GM23338 (cell line): ENCODE results near the gene MAN2C1. TPM values are rescaled to one million over a fixed set of nuclear protein-coding genes. Genes with fewer than 3 reads are reported as not detected.

ENCODE experiments used
- ATAC-seq: fragments of 200-7000 bp; cut with Tn5 transposase; 3 replicates; pipeline ENCODE4 v1.9.1; 2020
- DNase-seq: peaks from one replicate; pipeline ENCODE4 v3.0.0-alpha.2; 2015; ENCODE audit warnings: low spot score
- H2AFZ ChIP-seq: fragments of 200-600 bp; sonication (generic); 2 replicates; pipeline ENCODE4 v1.8.0; 2016; ENCODE audit warnings: antibody characterized with exemption, mild to moderate bottlenecking, moderate library complexity
- H3F3A ChIP-seq: fragments of 200-600 bp; sonication (generic); replicated peaks from 2 replicates; pipeline ENCODE4 v1.8.0; 2017; ENCODE audit warnings: antibody characterized with exemption, mixed run types, low read depth
- H3K27ac ChIP-seq: fragments of 200-600 bp; sonication (generic); 2 replicates; pipeline ENCODE4 v1.6.1; 2016; ENCODE audit warnings: low read depth
- H3K27me3 ChIP-seq: fragments of 200-600 bp; sonication (generic); 2 replicates; pipeline ENCODE4 v1.8.0; 2016; ENCODE audit warnings: mild to moderate bottlenecking, mixed run types, moderate library complexity; ENCODE audit not compliant: insufficient read depth
- H3K36me3 ChIP-seq: fragments of 200-600 bp; sonication (generic); 2 replicates; pipeline ENCODE4 v1.8.0; 2016; ENCODE audit warnings: mild to moderate bottlenecking; ENCODE audit not compliant: insufficient read depth
- H3K4me1 ChIP-seq: fragments of 200-600 bp; sonication (generic); 2 replicates; pipeline ENCODE4 v1.8.0; 2016; ENCODE audit warnings: mild to moderate bottlenecking, moderate library complexity; ENCODE audit not compliant: insufficient read depth
- H3K4me2 ChIP-seq: fragments of 200-600 bp; sonication (generic); 2 replicates; pipeline ENCODE4 v1.7.1; 2017; ENCODE audit warnings: mixed run types
- H3K4me3 ChIP-seq: fragments of 200-600 bp; sonication (generic); 2 replicates; pipeline ENCODE4 v1.6.1; 2016; ENCODE audit warnings: mixed run types
- H3K79me2 ChIP-seq: fragments of 200-600 bp; sonication (generic); replicated peaks from 2 replicates; pipeline ENCODE4 v1.8.0; 2017; ENCODE audit warnings: mild to moderate bottlenecking; ENCODE audit not compliant: insufficient read depth
- H3K9me2 ChIP-seq: fragments of 200-600 bp; sonication (generic); 2 replicates; pipeline ENCODE4 v1.8.0; 2017; ENCODE audit not compliant: insufficient read depth
- H4K20me1 ChIP-seq: fragments of 200-600 bp; sonication (generic); replicated peaks from 2 replicates; pipeline ENCODE4 v1.8.0; 2017; ENCODE audit warnings: mild to moderate bottlenecking; ENCODE audit not compliant: insufficient read depth
- H3K27ac Mint-ChIP-seq: 2 replicates; pipeline ENCODE4 v1.8.0; 2020; ENCODE audit warnings: inconsistent platforms, mild to moderate bottlenecking, moderate library complexity, mixed read lengths
- H3K27me3 Mint-ChIP-seq: 3 replicates; pipeline ENCODE4 v1.8.0; 2022; ENCODE audit warnings: low read depth, mild to moderate bottlenecking, moderate library complexity, mixed read lengths, inconsistent platforms; ENCODE audit not compliant: insufficient read depth, poor library complexity
- H3K36me3 Mint-ChIP-seq: 3 replicates; pipeline ENCODE4 v1.8.0; 2021; ENCODE audit warnings: low read depth, mild to moderate bottlenecking, inconsistent platforms, moderate library complexity, mixed read lengths
- H3K4me1 Mint-ChIP-seq: 3 replicates; pipeline ENCODE4 v1.8.0; 2020; ENCODE audit warnings: mild to moderate bottlenecking, inconsistent platforms, mixed read lengths
- H3K4me3 Mint-ChIP-seq: 3 replicates; pipeline ENCODE4 v1.8.0; 2021; ENCODE audit warnings: moderate library complexity, mild to moderate bottlenecking, inconsistent platforms, mixed read lengths
- H3K9me3 Mint-ChIP-seq: 3 replicates; pipeline ENCODE4 v1.8.0; 2020; ENCODE audit warnings: moderate library complexity, mild to moderate bottlenecking, inconsistent platforms, mixed read lengths
- EZH2 ChIP-seq: fragments of 200-600 bp; sonication (generic); IDR thresholded peaks from one replicate; pipeline ENCODE4 v1.8.0; 2017; ENCODE audit warnings: antibody characterized with exemption, mild to moderate bottlenecking, low read depth; ENCODE audit not compliant: unreplicated experiment
- JUNB ChIP-seq: IDR thresholded peaks from one replicate; pipeline ENCODE4 v1.6.1; 2016; ENCODE audit warnings: antibody characterized with exemption; ENCODE audit not compliant: unreplicated experiment
- NANOG ChIP-seq: IDR thresholded peaks from 2 replicates; pipeline ENCODE4 v1.6.1; 2016; ENCODE audit warnings: antibody characterized with exemption, borderline replicate concordance
- polyA plus RNA-seq: library from polyadenylated mRNA; unstranded; fragments of >200 nt; fragmentation: Nextera tagmentation; extraction: Ambion mirVana; gene quantifications from 2 replicates; pipeline ENCODE4 v1.2.1, GENCODE V29; 2016
- total RNA-seq: library from RNA; depleted of rRNA; stranded (reverse); fragments of >200 nt; shearing (Covaris generic); gene quantifications from 2 replicates; pipeline ENCODE4 v1.2.3, GENCODE V29; 2014
- TF ChIP-seq, protein P1 (sequence below), 2 experiments: fragments of 200-600 bp in 1 of 2; sonication (generic) in 1 of 2; conservative IDR thresholded peaks; 2 replicates each; pipeline versions ENCODE4 v1.5.1 to v1.6.1; 2016 to 2017; ENCODE audit warnings: antibody characterized with exemption in 2 of 2, low read depth in 2 of 2, mild to moderate bottlenecking in 2 of 2, moderate library complexity in 1 of 2
- TF ChIP-seq, protein P2 (sequence below): IDR thresholded peaks from one replicate; pipeline ENCODE4 v1.6.1; 2018; ENCODE audit warnings: antibody characterized with exemption; ENCODE audit not compliant: unreplicated experiment

Gene MAN2C1
- total and polyA plus RNA-seq, 2 experiments from 2014 or later, result 42.3 to 129 TPM

GRCh38 chr15:75360856-75361255 lies 7.6 kb downstream of the MAN2C1 start:
- Histone ChIP-seq H3K36me3 (no peaks in the 10 kb centered on the region), H2AFZ (no peak overlapping the region), H3K79me2 (no peaks in the 10 kb centered on the region), H3K4me3 (no peak overlapping the region), H3K9me2 (no peaks in the 10 kb centered on the region), H3K4me2 (no peak overlapping the region), H3K27me3 (no peaks in the 10 kb centered on the region), H4K20me1 (no peaks in the 10 kb centered on the region), H3F3A (no peaks in the 10 kb centered on the region), H3K27ac (no peak overlapping the region), H3K4me1 (no peaks in the 10 kb centered on the region)
- H3K27ac Mint-ChIP-seq, result no peak overlapping the region
- H3K27me3 Mint-ChIP-seq, result peaks cover 15% of the 10 kb centered on the region
- H3K4me1 Mint-ChIP-seq, result no peaks in the 10 kb centered on the region; the same call in 2 of the 3 replicates
- H3K9me3 Mint-ChIP-seq, result no peaks in the 10 kb centered on the region
- H3K36me3 Mint-ChIP-seq, result peaks cover 31% of the 10 kb centered on the region
- no peak for ATAC-seq
- no peak overlapping the region for H3K4me3 Mint-ChIP-seq
- TF ChIP-seq, protein P1, sequence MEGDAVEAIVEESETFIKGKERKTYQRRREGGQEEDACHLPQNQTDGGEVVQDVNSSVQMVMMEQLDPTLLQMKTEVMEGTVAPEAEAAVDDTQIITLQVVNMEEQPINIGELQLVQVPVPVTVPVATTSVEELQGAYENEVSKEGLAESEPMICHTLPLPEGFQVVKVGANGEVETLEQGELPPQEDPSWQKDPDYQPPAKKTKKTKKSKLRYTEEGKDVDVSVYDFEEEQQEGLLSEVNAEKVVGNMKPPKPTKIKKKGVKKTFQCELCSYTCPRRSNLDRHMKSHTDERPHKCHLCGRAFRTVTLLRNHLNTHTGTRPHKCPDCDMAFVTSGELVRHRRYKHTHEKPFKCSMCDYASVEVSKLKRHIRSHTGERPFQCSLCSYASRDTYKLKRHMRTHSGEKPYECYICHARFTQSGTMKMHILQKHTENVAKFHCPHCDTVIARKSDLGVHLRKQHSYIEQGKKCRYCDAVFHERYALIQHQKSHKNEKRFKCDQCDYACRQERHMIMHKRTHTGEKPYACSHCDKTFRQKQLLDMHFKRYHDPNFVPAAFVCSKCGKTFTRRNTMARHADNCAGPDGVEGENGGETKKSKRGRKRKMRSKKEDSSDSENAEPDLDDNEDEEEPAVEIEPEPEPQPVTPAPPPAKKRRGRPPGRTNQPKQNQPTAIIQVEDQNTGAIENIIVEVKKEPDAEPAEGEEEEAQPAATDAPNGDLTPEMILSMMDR (conservative IDR thresholded peaks at IDR 0.05; ENCODE audit: low read depth in 2 of 2), result no peak
- TF ChIP-seq, protein P2, sequence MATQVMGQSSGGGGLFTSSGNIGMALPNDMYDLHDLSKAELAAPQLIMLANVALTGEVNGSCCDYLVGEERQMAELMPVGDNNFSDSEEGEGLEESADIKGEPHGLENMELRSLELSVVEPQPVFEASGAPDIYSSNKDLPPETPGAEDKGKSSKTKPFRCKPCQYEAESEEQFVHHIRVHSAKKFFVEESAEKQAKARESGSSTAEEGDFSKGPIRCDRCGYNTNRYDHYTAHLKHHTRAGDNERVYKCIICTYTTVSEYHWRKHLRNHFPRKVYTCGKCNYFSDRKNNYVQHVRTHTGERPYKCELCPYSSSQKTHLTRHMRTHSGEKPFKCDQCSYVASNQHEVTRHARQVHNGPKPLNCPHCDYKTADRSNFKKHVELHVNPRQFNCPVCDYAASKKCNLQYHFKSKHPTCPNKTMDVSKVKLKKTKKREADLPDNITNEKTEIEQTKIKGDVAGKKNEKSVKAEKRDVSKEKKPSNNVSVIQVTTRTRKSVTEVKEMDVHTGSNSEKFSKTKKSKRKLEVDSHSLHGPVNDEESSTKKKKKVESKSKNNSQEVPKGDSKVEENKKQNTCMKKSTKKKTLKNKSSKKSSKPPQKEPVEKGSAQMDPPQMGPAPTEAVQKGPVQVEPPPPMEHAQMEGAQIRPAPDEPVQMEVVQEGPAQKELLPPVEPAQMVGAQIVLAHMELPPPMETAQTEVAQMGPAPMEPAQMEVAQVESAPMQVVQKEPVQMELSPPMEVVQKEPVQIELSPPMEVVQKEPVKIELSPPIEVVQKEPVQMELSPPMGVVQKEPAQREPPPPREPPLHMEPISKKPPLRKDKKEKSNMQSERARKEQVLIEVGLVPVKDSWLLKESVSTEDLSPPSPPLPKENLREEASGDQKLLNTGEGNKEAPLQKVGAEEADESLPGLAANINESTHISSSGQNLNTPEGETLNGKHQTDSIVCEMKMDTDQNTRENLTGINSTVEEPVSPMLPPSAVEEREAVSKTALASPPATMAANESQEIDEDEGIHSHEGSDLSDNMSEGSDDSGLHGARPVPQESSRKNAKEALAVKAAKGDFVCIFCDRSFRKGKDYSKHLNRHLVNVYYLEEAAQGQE, result no peak
- TF ChIP-seq EZH2, result no peak
- DNase-seq, result no peak

DNA sequence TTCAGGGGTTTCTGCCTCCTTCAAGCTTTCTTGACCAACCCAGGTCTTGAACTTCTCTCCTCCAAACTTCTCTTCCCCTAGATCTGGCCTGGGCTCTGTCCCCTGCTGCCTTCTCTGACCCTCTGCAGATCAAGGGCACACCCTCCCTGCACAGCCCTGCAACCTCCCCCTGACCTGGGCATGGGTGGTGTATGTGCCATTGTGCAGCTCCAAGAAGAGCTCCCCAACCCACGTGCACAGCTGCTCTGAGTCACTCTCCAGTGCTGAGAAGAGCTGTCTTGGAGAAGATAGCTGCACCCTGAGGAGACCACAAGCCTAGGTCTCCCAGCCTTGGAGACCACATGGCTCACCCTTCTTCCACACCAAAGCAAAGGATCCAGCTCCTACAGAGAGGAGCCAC lies 8.0 kb downstream of the MAN2C1 start:
- Mint-ChIP-seq H3K4me3 (no peak overlapping the region), H3K9me3 (no peaks in the 10 kb centered on the region), H3K27me3 (peaks cover 15% of the 10 kb centered on the region), H3K27ac (no peak overlapping the region), H3K4me1 (no peaks in the 10 kb centered on the region; the same call in 2 of the 3 replicates), H3K36me3 (peaks cover 27% of the 10 kb centered on the region)
- TF ChIP-seq JUNB (no peak), NANOG (no peak)
- Histone ChIP-seq H3K36me3 (no peaks in the 10 kb centered on the region), H3K79me2 (no peaks in the 10 kb centered on the region), H3K4me1 (no peaks in the 10 kb centered on the region), H3K9me2 (no peaks in the 10 kb centered on the region), H2AFZ (no peak overlapping the region), H3K4me3 (no peak overlapping the region), H3K27ac (no peak overlapping the region), H3K27me3 (no peaks in the 10 kb centered on the region), H3F3A (no peaks in the 10 kb centered on the region), H3K4me2 (no peak overlapping the region), H4K20me1 (no peaks in the 10 kb centered on the region)
- DNase-seq (no peak), ATAC-seq (no peak)
